Ascending aorta (tissue), 2 donors: Measurements from ENCODE around the gene DPT. TPM values are rescaled to one million over a fixed set of nuclear protein-coding genes. Genes with fewer than 3 reads are reported as not detected.

Experiments used
- DNase-seq, 2 donors: peaks; one replicate each; pipeline ENCODE4 v3.0.0-alpha.2; 2019; ENCODE audit warnings: low spot score in 2 of 2
- H3K27ac ChIP-seq, 2 donors: fragments of 200-600 bp; sonication (generic); one replicate each; pipeline ENCODE4 v1.5.1; 2016 to 2017; ENCODE audit warnings: mild to moderate bottlenecking in 1 of 2
- H3K27me3 ChIP-seq: fragments of 200-600 bp; sonication (generic); one replicate; pipeline ENCODE4 v1.5.1; 2017
- H3K36me3 ChIP-seq, 2 donors: fragments of 200-600 bp; sonication (generic); one replicate each; pipeline ENCODE4 v1.5.1; 2016
- H3K4me1 ChIP-seq, 2 donors: fragments of 200-600 bp; sonication (generic); one replicate each; pipeline ENCODE4 v1.5.1; 2016 to 2017; ENCODE audit warnings: mild to moderate bottlenecking in 1 of 2
- H3K4me3 ChIP-seq, 2 donors: fragments of 200-600 bp; sonication (generic); one replicate each; pipeline ENCODE4 v1.5.1; 2016 to 2017; ENCODE audit warnings: mild to moderate bottlenecking in 1 of 2
- H3K9me3 ChIP-seq, 2 donors: fragments of 200-600 bp; sonication (generic); one replicate each; pipeline ENCODE4 v1.5.1; 2016
- intact Hi-C: fragments of 100-400 bp; cut with DNase I; formaldehyde crosslinking; loops from one replicate; pipeline ENCODE4 v1.15.1; 2023
- total RNA-seq: library from RNA; depleted of rRNA; stranded (reverse); fragments of >200 nt; gene quantifications from one replicate; pipeline ENCODE4 v1.1.0, GENCODE V29; 2016
- TF ChIP-seq, protein P1 (sequence below), 3 experiments: fragments of 200-600 bp in 2 of 3; fragments of 450-650 bp in 1 of 3; sonication (generic) in 2 of 3; IDR thresholded peaks; one replicate each; pipeline ENCODE4 v1.5.1; 2016 to 2019; ENCODE audit warnings: antibody characterized with exemption in 3 of 3, mild to moderate bottlenecking in 1 of 3, moderate library complexity in 1 of 3

DPT gene
- total RNA-seq, 1 donor from 2014 or later = 12.3 TPM

DNA sequence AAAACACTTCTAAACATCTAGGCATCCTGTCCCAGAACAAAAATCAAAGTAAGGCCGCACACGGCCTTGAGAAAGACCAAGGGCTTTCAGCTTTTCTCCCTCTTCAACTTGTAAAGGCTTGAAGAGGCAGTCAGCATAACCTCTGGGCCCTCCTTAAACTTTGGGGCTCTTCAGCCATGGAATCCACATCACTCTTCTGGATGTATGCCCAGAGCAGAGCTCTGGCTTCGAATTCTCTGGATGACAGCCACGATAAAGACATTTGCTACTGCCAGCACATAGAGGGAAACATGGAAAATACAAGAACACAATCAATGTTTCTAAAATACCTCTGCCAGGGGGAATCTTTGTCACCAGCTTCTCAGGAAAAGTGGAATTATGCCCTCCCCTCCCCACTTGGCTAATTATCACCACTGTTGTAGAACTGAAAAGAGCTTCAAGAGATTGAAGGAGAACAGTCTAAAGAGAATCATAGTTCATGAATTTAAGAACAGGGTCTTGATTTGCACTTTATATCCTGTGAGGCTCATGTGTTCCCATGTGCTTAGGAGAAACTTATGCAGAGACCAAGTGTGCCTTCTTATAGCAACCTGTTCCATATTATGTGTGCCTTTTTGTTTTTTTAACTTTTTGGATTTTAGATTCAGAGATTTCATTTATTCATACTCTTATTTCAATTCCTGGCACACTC, 39.0 kb upstream of the DPT start:
- Histone ChIP-seq H3K9me3 (no peaks in the 10 kb centered on the region), H3K4me1 (peaks cover 0 to 7% of the 10 kb centered on the region in 2 donors), H3K36me3 (no peaks in the 10 kb centered on the region), H3K4me3 (no peak overlapping the region), H3K27me3 (no peaks in the 10 kb centered on the region), H3K27ac (no peak overlapping the region)
- TF ChIP-seq, protein P1, sequence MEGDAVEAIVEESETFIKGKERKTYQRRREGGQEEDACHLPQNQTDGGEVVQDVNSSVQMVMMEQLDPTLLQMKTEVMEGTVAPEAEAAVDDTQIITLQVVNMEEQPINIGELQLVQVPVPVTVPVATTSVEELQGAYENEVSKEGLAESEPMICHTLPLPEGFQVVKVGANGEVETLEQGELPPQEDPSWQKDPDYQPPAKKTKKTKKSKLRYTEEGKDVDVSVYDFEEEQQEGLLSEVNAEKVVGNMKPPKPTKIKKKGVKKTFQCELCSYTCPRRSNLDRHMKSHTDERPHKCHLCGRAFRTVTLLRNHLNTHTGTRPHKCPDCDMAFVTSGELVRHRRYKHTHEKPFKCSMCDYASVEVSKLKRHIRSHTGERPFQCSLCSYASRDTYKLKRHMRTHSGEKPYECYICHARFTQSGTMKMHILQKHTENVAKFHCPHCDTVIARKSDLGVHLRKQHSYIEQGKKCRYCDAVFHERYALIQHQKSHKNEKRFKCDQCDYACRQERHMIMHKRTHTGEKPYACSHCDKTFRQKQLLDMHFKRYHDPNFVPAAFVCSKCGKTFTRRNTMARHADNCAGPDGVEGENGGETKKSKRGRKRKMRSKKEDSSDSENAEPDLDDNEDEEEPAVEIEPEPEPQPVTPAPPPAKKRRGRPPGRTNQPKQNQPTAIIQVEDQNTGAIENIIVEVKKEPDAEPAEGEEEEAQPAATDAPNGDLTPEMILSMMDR (IDR thresholded peaks at IDR 0.05) = no peak
- intact Hi-C loops = no loop called here
- DNase-seq = no peak

DNA sequence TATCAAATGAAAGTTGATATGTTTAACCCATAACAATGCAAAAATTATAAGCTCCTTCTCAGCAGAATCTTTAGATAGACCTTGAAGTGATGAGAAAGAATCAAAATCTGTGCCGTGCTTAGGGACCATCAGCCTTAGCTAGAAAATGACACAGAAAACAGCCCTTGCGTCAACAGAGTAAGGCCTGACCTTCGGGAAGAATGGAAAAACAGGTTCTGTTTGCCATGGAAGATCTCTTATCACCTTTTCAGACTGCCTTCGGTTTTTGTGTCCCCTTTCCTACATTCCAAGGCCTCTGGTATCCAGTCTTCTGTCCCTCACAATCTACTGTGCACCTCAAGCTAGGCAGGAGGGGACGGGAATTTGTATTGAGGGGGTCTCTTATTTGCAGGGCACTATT, 37.6 kb upstream of the DPT start:
- no peak overlapping the region for H3K4me3 ChIP-seq
- H3K27me3 ChIP-seq = no peaks in the 10 kb centered on the region
- no peak for DNase-seq
- H3K27ac ChIP-seq = no peak overlapping the region
- H3K4me1 ChIP-seq = peaks cover 0 to 7% of the 10 kb centered on the region in 2 donors
- intact Hi-C loops = no loop called here
- H3K9me3 ChIP-seq = no peaks in the 10 kb centered on the region
- TF ChIP-seq, protein P1 (IDR thresholded peaks at IDR 0.05) = no peak
- no peaks in the 10 kb centered on the region for H3K36me3 ChIP-seq

DNA sequence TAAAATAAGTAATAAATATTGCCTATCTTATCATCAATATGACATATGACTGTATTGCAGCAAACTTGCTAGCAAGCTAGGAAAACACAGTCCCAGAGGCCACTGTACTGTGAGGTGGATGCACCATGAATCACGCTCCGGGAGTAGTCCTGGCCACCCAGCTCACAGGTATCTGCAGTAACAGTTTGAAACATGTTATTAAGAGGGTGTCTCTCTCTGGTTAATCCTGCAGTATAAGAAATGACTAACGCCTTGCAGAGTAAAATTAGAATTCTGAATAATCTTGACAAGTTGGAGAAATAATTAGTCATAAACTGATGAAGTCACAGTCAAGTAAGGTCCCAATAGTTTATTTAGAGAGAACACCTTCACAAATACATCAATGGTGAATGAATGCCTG, 34.0 kb upstream of the DPT start:
- TF ChIP-seq, protein P1 (IDR thresholded peaks at IDR 0.05) = no peak
- Histone ChIP-seq H3K9me3 (no peaks in the 10 kb centered on the region), H3K27me3 (no peaks in the 10 kb centered on the region), H3K27ac (no peak overlapping the region), H3K36me3 (no peaks in the 10 kb centered on the region), H3K4me3 (no peak overlapping the region), H3K4me1 (peaks cover 0 to under 1% of the 10 kb centered on the region in 2 donors)
- no peak for DNase-seq
- intact Hi-C loops = no loop called here

DNA sequence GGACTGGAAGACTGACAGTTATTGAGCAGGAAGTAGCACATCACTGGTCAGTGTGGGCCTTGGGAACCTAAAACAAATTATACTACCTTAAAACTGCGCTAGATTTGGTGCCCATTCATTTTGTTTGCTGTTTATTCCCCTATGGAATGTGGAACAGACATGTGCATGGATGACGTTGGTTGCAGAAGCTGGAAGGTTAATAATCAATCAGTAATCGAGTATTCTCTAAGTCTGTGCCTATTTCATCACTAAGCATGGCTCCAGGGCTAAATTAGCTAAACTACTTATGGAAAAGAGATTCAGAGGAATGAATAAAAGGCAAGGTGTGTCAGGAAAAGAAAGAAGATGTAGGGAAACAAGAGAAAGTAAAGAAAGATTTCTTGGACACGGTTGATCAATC, 33.5 kb upstream of the DPT start:
- H3K36me3 ChIP-seq = no peaks in the 10 kb centered on the region
- intact Hi-C loops = no loop called here
- H3K4me1 ChIP-seq = no peaks in the 10 kb centered on the region
- H3K9me3 ChIP-seq = no peaks in the 10 kb centered on the region
- DNase-seq = no peak
- H3K4me3 ChIP-seq = no peak overlapping the region
- H3K27me3 ChIP-seq = no peaks in the 10 kb centered on the region
- TF ChIP-seq, protein P1 (IDR thresholded peaks at IDR 0.05) = no peak
- H3K27ac ChIP-seq = no peak overlapping the region

DNA sequence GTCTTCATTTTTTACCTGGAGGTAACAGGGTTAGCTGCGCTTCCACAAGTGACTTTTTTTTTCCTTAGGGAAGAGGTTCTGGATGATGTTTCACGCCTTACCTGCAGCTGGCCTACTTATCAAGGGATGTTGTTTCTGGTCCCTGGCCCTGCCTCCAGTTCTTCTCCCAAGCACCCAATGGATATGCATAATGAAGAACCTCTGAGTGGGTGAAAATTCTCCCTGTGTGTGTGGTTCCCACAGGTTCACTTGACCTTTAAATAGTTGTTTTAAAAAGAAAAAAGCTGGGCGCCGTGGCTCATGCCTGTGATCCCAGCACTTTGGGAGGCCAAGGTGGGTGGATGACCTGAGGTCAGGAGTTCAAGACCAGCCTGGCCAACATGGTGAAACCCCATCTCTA, 31.8 kb upstream of the DPT start:
- Histone ChIP-seq H3K9me3 (no peaks in the 10 kb centered on the region), H3K27me3 (no peaks in the 10 kb centered on the region), H3K27ac (no peak overlapping the region), H3K36me3 (no peaks in the 10 kb centered on the region), H3K4me1 (no peaks in the 10 kb centered on the region), H3K4me3 (no peak overlapping the region)
- intact Hi-C loops = no loop called here
- TF ChIP-seq, protein P1 (IDR thresholded peaks at IDR 0.05) = no peak
- DNase-seq = no peak

DNA sequence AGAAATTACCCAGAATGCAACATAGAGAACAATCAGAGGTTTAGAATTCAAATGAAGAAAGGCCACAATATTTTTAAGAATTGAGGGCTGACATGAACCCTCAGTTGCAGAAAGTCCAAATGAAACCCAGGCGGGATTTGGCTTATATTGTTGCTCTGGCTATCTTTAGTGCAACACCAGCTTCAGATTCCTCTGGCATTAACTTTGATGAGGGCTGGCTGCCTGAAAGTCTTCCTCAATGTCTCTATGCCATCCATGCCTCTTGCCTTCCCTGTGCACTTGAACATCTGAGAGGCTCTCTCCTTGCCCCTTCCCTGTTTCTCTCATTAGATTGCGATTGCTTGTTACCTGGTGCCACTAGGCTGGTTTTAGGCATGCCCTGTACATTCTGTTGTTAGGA, 31.2 kb upstream of the DPT start:
- Histone ChIP-seq H3K27me3 (no peaks in the 10 kb centered on the region), H3K27ac (no peak overlapping the region), H3K4me3 (no peak overlapping the region), H3K9me3 (no peaks in the 10 kb centered on the region), H3K4me1 (no peaks in the 10 kb centered on the region), H3K36me3 (no peaks in the 10 kb centered on the region)
- DNase-seq = no peak
- intact Hi-C loops = no loop called here
- TF ChIP-seq, protein P1 (IDR thresholded peaks at IDR 0.05) = no peak
